GM23338 (cell line): ENCODE data around the gene TPRX1.

Source experiments
- CREB1 ChIP-seq: fragments of 250-450 bp; sonication (Bioruptor Pico); IDR thresholded peaks from 2 replicates; pipeline ENCODE4 v1.5.0; 2020; ENCODE audit warnings: low read depth, mild to moderate bottlenecking, moderate library complexity
- EZH2 ChIP-seq: fragments of 200-600 bp; sonication (generic); IDR thresholded peaks from one replicate; pipeline ENCODE4 v1.8.0; 2017; ENCODE audit warnings: antibody characterized with exemption, mild to moderate bottlenecking, low read depth; ENCODE audit not compliant: unreplicated experiment
- TF ChIP-seq, protein P1 (sequence below), 2 experiments: fragments of 200-600 bp in 1 of 2; sonication (generic) in 1 of 2; conservative IDR thresholded peaks; 2 replicates each; pipeline versions ENCODE4 v1.5.1 to v1.6.1; 2016 to 2017; ENCODE audit warnings: antibody characterized with exemption in 2 of 2, low read depth in 2 of 2, mild to moderate bottlenecking in 2 of 2, moderate library complexity in 1 of 2

DNA sequence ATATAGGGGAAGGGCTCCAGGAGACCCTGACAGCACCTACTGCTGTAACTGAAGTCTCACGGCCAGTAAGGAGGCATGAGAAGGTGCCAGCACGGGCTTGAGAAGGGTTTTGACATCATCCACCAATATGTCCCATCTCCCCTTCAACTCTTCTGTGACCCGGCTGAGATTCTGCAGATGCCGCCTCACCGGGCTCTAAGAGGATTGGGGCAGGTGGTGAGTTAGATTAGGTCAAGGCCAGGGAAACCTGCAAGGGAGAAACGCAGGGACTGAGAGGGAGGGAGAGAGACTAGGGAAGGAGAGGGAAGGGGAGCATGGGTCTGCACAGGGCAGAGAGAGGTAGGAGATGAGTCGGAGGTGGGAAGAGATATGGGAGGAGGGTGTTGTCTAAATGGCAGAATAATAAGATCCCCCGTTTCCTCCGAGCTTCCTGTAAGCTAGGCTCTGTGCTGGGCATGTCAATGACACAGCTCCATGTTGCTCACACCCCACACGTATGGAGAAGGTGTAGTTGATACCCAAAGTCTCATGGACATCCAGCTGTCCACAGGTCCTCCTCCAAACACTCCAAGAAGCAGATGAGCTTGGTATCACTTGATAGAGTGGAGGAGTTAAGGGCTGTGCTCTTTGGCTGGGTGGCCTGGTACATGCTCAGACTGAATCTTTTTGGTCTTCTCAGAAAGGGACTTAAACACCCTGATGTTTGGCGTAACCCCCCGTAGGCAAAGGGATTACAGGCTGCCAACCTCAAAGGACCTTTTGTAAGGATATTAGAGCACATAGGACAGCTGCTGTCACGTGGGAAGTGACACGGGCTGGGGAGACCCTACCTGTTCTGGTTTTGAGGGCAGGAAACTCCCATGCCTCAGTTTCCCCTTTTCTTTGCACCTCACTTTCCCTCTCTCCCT lies 6.1 kb downstream of the TPRX1 start:
- TF ChIP-seq EZH2 (no peak), CREB1 (CRISPR knock-in tag) (no peak)
- TF ChIP-seq, protein P1, sequence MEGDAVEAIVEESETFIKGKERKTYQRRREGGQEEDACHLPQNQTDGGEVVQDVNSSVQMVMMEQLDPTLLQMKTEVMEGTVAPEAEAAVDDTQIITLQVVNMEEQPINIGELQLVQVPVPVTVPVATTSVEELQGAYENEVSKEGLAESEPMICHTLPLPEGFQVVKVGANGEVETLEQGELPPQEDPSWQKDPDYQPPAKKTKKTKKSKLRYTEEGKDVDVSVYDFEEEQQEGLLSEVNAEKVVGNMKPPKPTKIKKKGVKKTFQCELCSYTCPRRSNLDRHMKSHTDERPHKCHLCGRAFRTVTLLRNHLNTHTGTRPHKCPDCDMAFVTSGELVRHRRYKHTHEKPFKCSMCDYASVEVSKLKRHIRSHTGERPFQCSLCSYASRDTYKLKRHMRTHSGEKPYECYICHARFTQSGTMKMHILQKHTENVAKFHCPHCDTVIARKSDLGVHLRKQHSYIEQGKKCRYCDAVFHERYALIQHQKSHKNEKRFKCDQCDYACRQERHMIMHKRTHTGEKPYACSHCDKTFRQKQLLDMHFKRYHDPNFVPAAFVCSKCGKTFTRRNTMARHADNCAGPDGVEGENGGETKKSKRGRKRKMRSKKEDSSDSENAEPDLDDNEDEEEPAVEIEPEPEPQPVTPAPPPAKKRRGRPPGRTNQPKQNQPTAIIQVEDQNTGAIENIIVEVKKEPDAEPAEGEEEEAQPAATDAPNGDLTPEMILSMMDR (conservative IDR thresholded peaks at IDR 0.05; ENCODE audit: low read depth in 2 of 2): no peak
